HepG2 (cell line): ENCODE measurements around the gene SNX19. TPM values are rescaled to one million over a fixed set of nuclear protein-coding genes. Genes with fewer than 3 reads are reported as not detected.

ENCODE experiments used
- ATAC-seq: fragments of 200-7000 bp; cut with Tn5 transposase; 3 replicates; pipeline ENCODE4 v1.9.1; 2020; ENCODE audit warnings: mild to moderate bottlenecking, moderate library complexity
- BruUV-seq: library from RNA; stranded (reverse); fragments of 400-500 nt; replicated peaks from 2 replicates; lab custom pipeline; 2021; lab: Mats Ljungman, UMichigan
- CTCF ChIA-PET: fragments of 300-600 bp; formaldehyde crosslinking; extraction: SDS; loops from one replicate; lab custom pipeline; 2021; ENCODE audit warnings: low total read pairs, inconsistent platforms, low intra/inter-chr PET ratio; lab: Yijun Ruan, JAX
- POLR2A ChIA-PET: fragments of 350-600 bp; sonication (Branson Sonifier 250); formaldehyde crosslinking; loops from one replicate; lab custom pipeline; 2020; ENCODE audit warnings: antibody characterized with exemption, inconsistent platforms; lab: Yijun Ruan, JAX
- DNase-seq: peaks from one replicate; pipeline ENCODE4 v3.0.0-alpha.2; 2015; ENCODE audit warnings: low spot score
- FAIRE-seq: peaks from 3 replicates; lab custom pipeline; 2011; peaks lifted over from hg19 to GRCh38; lab: Jason Lieb, UNC
- H2AFZ ChIP-seq: one replicate; pipeline ENCODE4 v1.6.1; 2011; ENCODE audit warnings: low read length, inconsistent platforms
- H3K27ac ChIP-seq: fragments of 300-600 bp; 3 replicates; pipeline ENCODE4 v1.8.0; 2011; ENCODE audit warnings: mixed run types, mild to moderate bottlenecking, mixed read lengths, low read length, inconsistent platforms; ENCODE audit not compliant: insufficient read depth; ENCODE audit errors: extremely low read length
- H3K27me3 ChIP-seq, 2 experiments: fragments of 200-600 bp in 1 of 2; 2 replicates in 1 of 2; 3 replicates in 1 of 2; pipeline versions ENCODE4 v1.6.0 to v1.8.0; 2011; ENCODE audit warnings: low read length in 2 of 2, mild to moderate bottlenecking in 2 of 2, moderate library complexity in 2 of 2, inconsistent platforms in 1 of 2; ENCODE audit not compliant: insufficient read depth in 2 of 2, control insufficient read depth in 1 of 2
- H3K36me3 ChIP-seq, 2 experiments: fragments of 200-600 bp in 1 of 2; replicated peaks in 1 of 2; 2 replicates in 1 of 2; 3 replicates in 1 of 2; pipeline versions ENCODE4 v1.5.1 to v1.8.0; 2011; ENCODE audit warnings: low read length in 2 of 2, inconsistent platforms in 1 of 2; ENCODE audit not compliant: insufficient read depth in 2 of 2, control insufficient read depth in 1 of 2
- H3K4me1 ChIP-seq: 2 replicates; pipeline ENCODE4 v1.5.1; 2012; ENCODE audit warnings: low read length, inconsistent platforms; ENCODE audit not compliant: insufficient read depth
- H3K4me2 ChIP-seq: 2 replicates; pipeline ENCODE4 v1.6.0; 2011; ENCODE audit warnings: low read depth, low read length, inconsistent platforms
- H3K4me3 ChIP-seq, 3 experiments: fragments of 200-600 bp in 1 of 3; sonication (generic), shearing (Covaris generic) in 1 of 3; replicated peaks in 1 of 3; 2 replicates each; pipeline ENCODE4 v1.5.1; 2011 to 2016; ENCODE audit warnings: low read length in 3 of 3, inconsistent platforms in 2 of 3, low read depth in 2 of 3, mild to moderate bottlenecking in 2 of 3, control low read depth in 1 of 3, mixed read lengths in 1 of 3; ENCODE audit not compliant: insufficient read depth in 1 of 3
- H3K79me2 ChIP-seq: one replicate; pipeline ENCODE4 v1.6.1; 2011; ENCODE audit warnings: low read length, inconsistent platforms; ENCODE audit not compliant: insufficient read depth
- H3K9ac ChIP-seq: 2 replicates; pipeline ENCODE4 v1.6.0; 2011; ENCODE audit warnings: mild to moderate bottlenecking, low read depth, low read length, inconsistent platforms; ENCODE audit not compliant: insufficient read depth
- H3K9me3 ChIP-seq: 2 replicates; pipeline ENCODE4 v1.5.1; 2012; ENCODE audit warnings: mild to moderate bottlenecking, low read length
- H4K20me1 ChIP-seq: 2 replicates; pipeline ENCODE4 v1.6.0; 2011; ENCODE audit warnings: inconsistent platforms, mild to moderate bottlenecking, low read length, moderate library complexity; ENCODE audit not compliant: insufficient read depth
- ZNF224 ChIP-seq: sonication (generic); formaldehyde crosslinking; IDR thresholded peaks from 2 replicates; pipeline ENCODE4 v1.5.0; 2020; ENCODE audit warnings: mild to moderate bottlenecking, missing genetic modification reagents
- ZNF567 ChIP-seq: sonication (generic); formaldehyde crosslinking; IDR thresholded peaks from 2 replicates; pipeline ENCODE4 v1.8.1; 2023; ENCODE audit warnings: mild to moderate bottlenecking, missing genetic modification reagents, borderline replicate concordance
- WGBS: methylation state at CpG from one replicate; pipeline ENCODE4 v1.1.6; 2017; ENCODE audit warnings: low lambda C conversion rate; 5-methylcytosine and 5-hydroxymethylcytosine counted together
- in situ Hi-C: cut with HindIII; loops from 2 replicates; pipeline ENCODE4 v1.10.0; 2017; ENCODE audit warnings: low pct_unique_long_range_greater_than_20kb; ENCODE audit not compliant: extremely low pct_ligation_motif_present
- intact Hi-C: fragments of 100-400 bp; cut with micrococcal nuclease; formaldehyde crosslinking; loops from one replicate; pipeline ENCODE4 v1.10.0; 2022; ENCODE audit not compliant: unreplicated experiment
- polyA plus RNA-seq, 8 experiments: library from polyadenylated mRNA; depleted of rRNA in 3 of 8; stranded (reverse) in 7 of 8; unstranded in 1 of 8; fragments of >200 nt; fragmentation: Illumina TruSeq in 4 of 8; extraction: Trizol in 4 of 8; gene quantifications; 2 replicates each; pipeline versions ENCODE4 v1.2.1 to v1.2.3, GENCODE V29; 2011 to 2016; ENCODE audit warnings: low read depth in 4 of 8, missing spikeins in 1 of 8, mixed read lengths in 1 of 8; ENCODE audit not compliant: insufficient read depth in 1 of 8
- total RNA-seq, 5 experiments: library from RNA; depleted of rRNA; stranded (reverse); fragments of >200 nt; fragmentation: Illumina TruSeq; extraction: Trizol; gene quantifications; 2 replicates each; pipeline ENCODE4 v1.2.3, GENCODE V29; 2016; ENCODE audit warnings: low read depth in 1 of 5
- TF ChIP-seq, protein P1 (sequence below): sonication (generic); formaldehyde crosslinking; IDR thresholded peaks from 2 replicates; pipeline ENCODE4 v1.9.0; 2021; ENCODE audit warnings: missing genetic modification reagents, mild to moderate bottlenecking, borderline replicate concordance
- TF ChIP-seq, protein P2 (sequence below): sonication (generic); formaldehyde crosslinking; IDR thresholded peaks from 2 replicates; pipeline ENCODE4 v1.5.0; 2020; ENCODE audit warnings: missing genetic modification reagents

SNX19 gene
- total and polyA plus RNA-seq, 2 of the 13 experiments (the other 11 are each of a cell fraction or from before 2014, with no cell fraction given): 0.13 to 0.27 TPM

DNA sequence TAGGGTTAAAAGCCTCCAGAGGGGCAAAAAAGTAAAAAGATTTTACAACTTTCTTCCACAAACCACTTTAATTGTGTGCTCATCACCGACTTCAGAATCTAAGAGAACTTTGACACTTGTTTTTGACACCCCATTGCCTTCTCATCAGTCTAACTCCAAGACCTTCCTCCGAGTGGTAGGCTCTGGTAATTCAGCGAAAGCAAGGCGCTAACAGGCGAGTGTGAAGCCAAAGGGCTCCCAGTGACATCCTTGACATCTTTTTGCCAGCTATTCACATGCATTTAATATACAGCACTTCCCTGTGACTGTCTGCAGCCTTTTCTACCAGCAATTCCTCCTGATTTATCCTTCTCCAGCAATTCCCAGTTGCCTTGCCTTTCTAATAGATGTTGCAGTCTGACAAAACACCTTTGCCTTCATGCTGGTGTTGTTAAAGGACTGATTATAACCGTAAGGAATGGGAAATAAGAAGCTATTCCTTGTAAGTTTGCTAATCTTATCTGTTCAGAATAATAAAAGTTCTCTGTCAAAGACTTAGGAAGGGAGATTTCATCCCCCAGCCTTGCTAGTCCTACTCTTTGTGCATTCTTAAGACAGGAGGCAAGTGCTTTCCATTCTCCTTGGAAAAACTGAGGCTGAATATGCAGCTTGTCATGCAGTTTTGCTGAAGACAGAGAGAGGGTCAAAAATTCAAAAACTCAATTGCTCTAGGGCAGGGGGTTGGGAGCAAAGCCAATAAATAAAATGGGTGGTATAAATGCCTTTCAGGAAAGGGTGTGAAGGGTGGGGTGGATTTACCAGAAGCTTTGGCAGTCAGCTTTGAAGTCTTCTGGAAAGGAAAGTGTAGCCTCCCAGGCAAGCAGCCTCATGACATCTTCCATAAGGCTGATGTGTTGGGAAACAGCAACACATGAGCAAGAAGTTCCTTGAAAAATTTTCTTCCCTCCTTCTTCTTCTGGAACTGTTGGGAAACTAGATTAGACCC lies 39.1 kb downstream of the SNX19 start:
- 23% methylated on average over 6 of the region's 6 CpGs for WGBS
- POLR2A ChIA-PET: no interaction called here
- no peaks in the 10 kb centered on the region for H3K4me1 ChIP-seq
- no peaks in the 10 kb centered on the region for H3K36me3 ChIP-seq
- TF ChIP-seq ZNF567 (CRISPR knock-in tag) (no peak), ZNF224 (CRISPR knock-in tag) (no peak)
- TF ChIP-seq, protein P1, sequence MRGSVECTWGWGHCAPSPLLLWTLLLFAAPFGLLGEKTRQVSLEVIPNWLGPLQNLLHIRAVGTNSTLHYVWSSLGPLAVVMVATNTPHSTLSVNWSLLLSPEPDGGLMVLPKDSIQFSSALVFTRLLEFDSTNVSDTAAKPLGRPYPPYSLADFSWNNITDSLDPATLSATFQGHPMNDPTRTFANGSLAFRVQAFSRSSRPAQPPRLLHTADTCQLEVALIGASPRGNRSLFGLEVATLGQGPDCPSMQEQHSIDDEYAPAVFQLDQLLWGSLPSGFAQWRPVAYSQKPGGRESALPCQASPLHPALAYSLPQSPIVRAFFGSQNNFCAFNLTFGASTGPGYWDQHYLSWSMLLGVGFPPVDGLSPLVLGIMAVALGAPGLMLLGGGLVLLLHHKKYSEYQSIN (CRISPR knock-in tag): no peak
- TF ChIP-seq, protein P2, sequence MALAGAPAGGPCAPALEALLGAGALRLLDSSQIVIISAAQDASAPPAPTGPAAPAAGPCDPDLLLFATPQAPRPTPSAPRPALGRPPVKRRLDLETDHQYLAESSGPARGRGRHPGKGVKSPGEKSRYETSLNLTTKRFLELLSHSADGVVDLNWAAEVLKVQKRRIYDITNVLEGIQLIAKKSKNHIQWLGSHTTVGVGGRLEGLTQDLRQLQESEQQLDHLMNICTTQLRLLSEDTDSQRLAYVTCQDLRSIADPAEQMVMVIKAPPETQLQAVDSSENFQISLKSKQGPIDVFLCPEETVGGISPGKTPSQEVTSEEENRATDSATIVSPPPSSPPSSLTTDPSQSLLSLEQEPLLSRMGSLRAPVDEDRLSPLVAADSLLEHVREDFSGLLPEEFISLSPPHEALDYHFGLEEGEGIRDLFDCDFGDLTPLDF (CRISPR knock-in tag): no peak
- TF ChIP-seq, all 625 proteins: peak for 0
- Histone ChIP-seq H4K20me1 (no peaks in the 10 kb centered on the region), H2AFZ (no peak overlapping the region), H3K27me3 (peaks cover 0 to 5% of the 10 kb centered on the region in 2 experiments; a peak in 1 of 5 replicates), H3K27ac (no peak overlapping the region), H3K9ac (no peak overlapping the region), H3K4me2 (no peak overlapping the region), H3K9me3 (no peaks in the 10 kb centered on the region), H3K79me2 (no peaks in the 10 kb centered on the region), H3K4me3 (no peak overlapping the region)
- ATAC-seq (no peak), DNase-seq (no peak), FAIRE-seq (no peak)
- in situ Hi-C loops (loop anchor here (25.0 kb wide), 1 partner anchor 665 kb away; no protein-coding TSS in a partner anchor), intact Hi-C loops (no loop called here)
- BruUV-seq: no TSS peak
- CTCF ChIA-PET: no interaction called here
